Measurements from ENCODE around the gene WSCD2.

WSCD2 gene

DNA sequence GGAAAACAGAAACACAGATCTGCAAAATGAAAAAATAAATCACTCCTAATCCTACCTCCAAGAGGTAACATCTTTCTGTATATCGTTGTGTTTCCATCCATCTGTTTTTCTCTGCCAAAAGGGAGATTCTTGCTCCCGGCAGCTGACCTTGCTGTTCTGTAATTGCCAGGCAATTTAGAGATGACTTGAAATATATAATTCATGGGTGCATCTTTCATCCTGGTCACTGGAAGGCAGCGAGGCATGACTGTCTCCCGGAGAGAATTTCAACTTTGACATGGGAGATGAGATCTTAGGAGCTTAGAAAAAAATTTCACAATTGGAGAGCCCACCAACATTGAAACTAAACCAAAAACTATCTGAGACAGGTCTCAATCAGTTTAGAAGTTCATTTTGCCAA is 53.0 kb downstream of the WSCD2 start:
- no peak for DNase-seq (ENCODE audit: low read depth in 1 of 2, low spot score in 1 of 2)
- Histone ChIP-seq H3K4me3 (replicated peaks; ENCODE audit: insufficient read depth, low read length) (no peak overlapping the region), H3K27me3 (ENCODE audit: insufficient read depth, poor library complexity, severe bottlenecking) (no peaks in the 10 kb centered on the region), H3K27ac (replicated peaks) (no peak overlapping the region)
- TF ChIP-seq, protein P1, sequence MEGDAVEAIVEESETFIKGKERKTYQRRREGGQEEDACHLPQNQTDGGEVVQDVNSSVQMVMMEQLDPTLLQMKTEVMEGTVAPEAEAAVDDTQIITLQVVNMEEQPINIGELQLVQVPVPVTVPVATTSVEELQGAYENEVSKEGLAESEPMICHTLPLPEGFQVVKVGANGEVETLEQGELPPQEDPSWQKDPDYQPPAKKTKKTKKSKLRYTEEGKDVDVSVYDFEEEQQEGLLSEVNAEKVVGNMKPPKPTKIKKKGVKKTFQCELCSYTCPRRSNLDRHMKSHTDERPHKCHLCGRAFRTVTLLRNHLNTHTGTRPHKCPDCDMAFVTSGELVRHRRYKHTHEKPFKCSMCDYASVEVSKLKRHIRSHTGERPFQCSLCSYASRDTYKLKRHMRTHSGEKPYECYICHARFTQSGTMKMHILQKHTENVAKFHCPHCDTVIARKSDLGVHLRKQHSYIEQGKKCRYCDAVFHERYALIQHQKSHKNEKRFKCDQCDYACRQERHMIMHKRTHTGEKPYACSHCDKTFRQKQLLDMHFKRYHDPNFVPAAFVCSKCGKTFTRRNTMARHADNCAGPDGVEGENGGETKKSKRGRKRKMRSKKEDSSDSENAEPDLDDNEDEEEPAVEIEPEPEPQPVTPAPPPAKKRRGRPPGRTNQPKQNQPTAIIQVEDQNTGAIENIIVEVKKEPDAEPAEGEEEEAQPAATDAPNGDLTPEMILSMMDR (IDR thresholded peaks at IDR 0.05; ENCODE audit: insufficient read depth, low read length), result no peak
- TF ChIP-seq POLR2AphosphoS5 (IDR thresholded peaks at IDR 0.05; ENCODE audit: low read depth) (no peak), SPI1 (IDR thresholded peaks at IDR 0.05; ENCODE audit: borderline replicate concordance, low read depth) (no peak), GABPA (IDR thresholded peaks at IDR 0.05; ENCODE audit: low read depth) (no peak)
- TF ChIP-seq, protein P2, sequence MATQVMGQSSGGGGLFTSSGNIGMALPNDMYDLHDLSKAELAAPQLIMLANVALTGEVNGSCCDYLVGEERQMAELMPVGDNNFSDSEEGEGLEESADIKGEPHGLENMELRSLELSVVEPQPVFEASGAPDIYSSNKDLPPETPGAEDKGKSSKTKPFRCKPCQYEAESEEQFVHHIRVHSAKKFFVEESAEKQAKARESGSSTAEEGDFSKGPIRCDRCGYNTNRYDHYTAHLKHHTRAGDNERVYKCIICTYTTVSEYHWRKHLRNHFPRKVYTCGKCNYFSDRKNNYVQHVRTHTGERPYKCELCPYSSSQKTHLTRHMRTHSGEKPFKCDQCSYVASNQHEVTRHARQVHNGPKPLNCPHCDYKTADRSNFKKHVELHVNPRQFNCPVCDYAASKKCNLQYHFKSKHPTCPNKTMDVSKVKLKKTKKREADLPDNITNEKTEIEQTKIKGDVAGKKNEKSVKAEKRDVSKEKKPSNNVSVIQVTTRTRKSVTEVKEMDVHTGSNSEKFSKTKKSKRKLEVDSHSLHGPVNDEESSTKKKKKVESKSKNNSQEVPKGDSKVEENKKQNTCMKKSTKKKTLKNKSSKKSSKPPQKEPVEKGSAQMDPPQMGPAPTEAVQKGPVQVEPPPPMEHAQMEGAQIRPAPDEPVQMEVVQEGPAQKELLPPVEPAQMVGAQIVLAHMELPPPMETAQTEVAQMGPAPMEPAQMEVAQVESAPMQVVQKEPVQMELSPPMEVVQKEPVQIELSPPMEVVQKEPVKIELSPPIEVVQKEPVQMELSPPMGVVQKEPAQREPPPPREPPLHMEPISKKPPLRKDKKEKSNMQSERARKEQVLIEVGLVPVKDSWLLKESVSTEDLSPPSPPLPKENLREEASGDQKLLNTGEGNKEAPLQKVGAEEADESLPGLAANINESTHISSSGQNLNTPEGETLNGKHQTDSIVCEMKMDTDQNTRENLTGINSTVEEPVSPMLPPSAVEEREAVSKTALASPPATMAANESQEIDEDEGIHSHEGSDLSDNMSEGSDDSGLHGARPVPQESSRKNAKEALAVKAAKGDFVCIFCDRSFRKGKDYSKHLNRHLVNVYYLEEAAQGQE (IDR thresholded peaks at IDR 0.05; ENCODE audit: insufficient replicate concordance, low read depth), result no peak

DNA sequence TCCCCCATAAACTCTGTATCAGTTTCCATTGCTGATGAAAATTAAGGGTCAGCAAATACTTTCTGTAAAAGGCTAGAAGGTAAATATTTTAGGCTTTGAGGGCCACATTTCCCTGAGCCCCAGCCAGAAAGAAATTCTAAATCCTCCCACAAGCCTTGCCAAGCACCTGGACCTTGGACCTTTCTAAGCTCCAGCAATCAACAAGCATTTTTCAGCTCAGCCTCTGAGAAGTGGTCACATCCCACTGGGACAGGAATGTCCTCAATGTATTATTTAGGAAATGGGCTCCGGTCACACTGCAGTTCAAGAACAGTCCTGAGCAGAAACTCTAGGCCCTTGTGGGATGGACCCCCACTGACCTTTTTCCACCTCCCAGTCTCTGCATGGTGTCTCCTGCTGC is 55.9 kb downstream of the WSCD2 start:
- DNase-seq (ENCODE audit: low read depth in 1 of 2, low spot score in 1 of 2), result no peak
- no peak overlapping the region for H3K4me3 ChIP-seq (replicated peaks; ENCODE audit: insufficient read depth, low read length)
- H3K27me3 ChIP-seq (ENCODE audit: insufficient read depth, poor library complexity, severe bottlenecking), result no peaks in the 10 kb centered on the region
- no peak overlapping the region for H3K27ac ChIP-seq (replicated peaks)
- TF ChIP-seq, protein P1 (IDR thresholded peaks at IDR 0.05; ENCODE audit: insufficient read depth, low read length), result no peak
- no peak for TF ChIP-seq POLR2AphosphoS5 (IDR thresholded peaks at IDR 0.05; ENCODE audit: low read depth)
- TF ChIP-seq SPI1 (IDR thresholded peaks at IDR 0.05; ENCODE audit: borderline replicate concordance, low read depth), result no peak
- TF ChIP-seq, protein P2 (IDR thresholded peaks at IDR 0.05; ENCODE audit: insufficient replicate concordance, low read depth), result no peak
- no peak for TF ChIP-seq GABPA (IDR thresholded peaks at IDR 0.05; ENCODE audit: low read depth)

DNA sequence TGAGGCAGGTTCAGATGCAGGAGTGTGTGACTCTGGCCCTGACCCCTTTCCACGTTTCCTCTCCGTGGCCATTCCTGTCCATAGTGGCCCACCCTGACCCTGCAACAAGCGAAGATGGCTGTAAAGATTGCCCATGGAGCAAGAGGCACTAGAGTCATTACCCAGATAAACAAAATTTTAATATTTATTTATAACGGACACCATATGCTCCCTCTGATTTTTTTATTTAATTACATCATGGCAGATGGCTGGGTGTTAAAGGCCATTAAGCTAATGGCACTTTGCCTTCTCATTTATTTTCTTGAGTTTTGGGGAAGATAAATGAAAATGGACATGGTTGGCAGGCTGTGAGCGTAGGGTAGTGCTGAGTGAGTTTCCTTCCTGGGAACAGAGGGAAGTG is 58.7 kb downstream of the WSCD2 start:
- no peak overlapping the region for H3K4me3 ChIP-seq (replicated peaks; ENCODE audit: insufficient read depth, low read length)
- H3K27ac ChIP-seq (replicated peaks), result no peak overlapping the region
- DNase-seq (ENCODE audit: low read depth in 1 of 2, low spot score in 1 of 2), result no peak
- TF ChIP-seq POLR2AphosphoS5 (IDR thresholded peaks at IDR 0.05; ENCODE audit: low read depth) (no peak), SPI1 (IDR thresholded peaks at IDR 0.05; ENCODE audit: borderline replicate concordance, low read depth) (no peak)
- TF ChIP-seq, protein P2 (IDR thresholded peaks at IDR 0.05; ENCODE audit: insufficient replicate concordance, low read depth), result no peak
- TF ChIP-seq, protein P1 (IDR thresholded peaks at IDR 0.05; ENCODE audit: insufficient read depth, low read length), result no peak
- H3K27me3 ChIP-seq (ENCODE audit: insufficient read depth, poor library complexity, severe bottlenecking), result no peaks in the 10 kb centered on the region

Measured in HL-60 (cell line).